NCI-H2196 treated with DMSO at 0.1 percent for 48 hours (cell line): ENCODE measurements around the gene HMHB1.
A peak's percentile ranks its signal among the peaks of the same experiment; 100 is the strongest.

Experiments
- DNase-seq: peaks from one replicate; lab custom pipeline; 2025; ENCODE audit not compliant: unreplicated experiment; lab: John Stamatoyannopoulos, UW

The HMHB1 gene

DNA sequence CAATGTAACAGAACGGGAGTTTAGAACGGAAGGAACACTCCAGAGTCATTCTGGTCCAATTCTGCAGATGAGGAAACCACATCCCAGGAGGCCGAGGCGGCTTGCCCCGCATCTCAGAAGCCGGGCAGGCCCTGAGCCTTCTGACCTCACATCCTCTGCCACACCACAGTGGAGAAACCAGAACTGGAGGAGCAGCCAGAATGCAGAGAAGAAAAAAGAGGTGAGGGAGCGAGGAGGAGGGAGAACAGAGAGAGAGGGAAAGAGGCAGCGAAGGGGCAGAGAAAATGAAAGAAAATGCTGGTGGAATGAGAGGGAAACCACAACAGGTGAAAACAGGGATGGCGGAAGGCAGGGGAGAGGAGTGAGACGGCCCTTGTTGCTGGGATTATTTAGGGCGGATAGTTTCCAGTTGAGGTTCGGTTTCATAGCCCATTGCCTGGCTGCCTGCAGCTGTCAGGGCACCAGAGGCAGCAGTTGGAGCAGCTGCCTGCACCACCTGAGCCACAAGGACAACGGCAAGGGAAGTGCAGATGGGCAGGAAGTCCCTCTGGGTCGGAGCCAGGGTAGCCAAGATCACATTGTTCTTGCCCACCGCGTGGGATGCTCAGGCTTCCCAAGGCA lies at the start of gene HMHB1:
TSS of gene HMHB1 (plus strand) at position 77 of the 621 bp plus-strand sequence.
- DNase-seq: peak; percentile 37

GRCh38 chr5:143762636-143763220 lies 49.2 kb upstream of the HMHB1 start:
- no peak for DNase-seq

GRCh38 chr5:143767162-143767561 lies 44.8 kb upstream of the HMHB1 start:
- no peak for DNase-seq

GRCh38 chr5:143769026-143769786 lies 42.8 kb upstream of the HMHB1 start:
- DNase-seq: no peak

DNA sequence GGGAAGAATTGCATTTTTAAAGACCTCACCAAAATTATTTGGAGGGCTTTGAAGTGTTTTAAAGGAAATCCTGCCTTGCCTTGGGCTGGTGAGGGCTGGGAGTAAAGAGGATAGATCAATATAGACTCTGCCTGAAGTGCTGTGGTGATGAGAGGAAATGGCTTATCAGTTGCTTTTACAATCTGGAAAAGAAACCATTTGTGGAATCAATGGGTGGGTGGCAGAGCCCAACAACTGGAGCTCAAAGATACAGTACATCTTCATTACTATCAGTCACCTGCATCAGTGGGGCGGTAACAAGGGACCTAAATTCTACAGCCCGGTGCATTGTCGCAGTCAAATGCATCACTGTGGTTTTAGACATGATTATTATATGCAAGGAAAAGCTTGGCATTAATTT lies 41.5 kb upstream of the HMHB1 start:
- DNase-seq: no peak

- DNase-seq: no peak
Measured at GRCh38 chr5:143771189-143771588, 40.8 kb upstream of the HMHB1 start.

DNA sequence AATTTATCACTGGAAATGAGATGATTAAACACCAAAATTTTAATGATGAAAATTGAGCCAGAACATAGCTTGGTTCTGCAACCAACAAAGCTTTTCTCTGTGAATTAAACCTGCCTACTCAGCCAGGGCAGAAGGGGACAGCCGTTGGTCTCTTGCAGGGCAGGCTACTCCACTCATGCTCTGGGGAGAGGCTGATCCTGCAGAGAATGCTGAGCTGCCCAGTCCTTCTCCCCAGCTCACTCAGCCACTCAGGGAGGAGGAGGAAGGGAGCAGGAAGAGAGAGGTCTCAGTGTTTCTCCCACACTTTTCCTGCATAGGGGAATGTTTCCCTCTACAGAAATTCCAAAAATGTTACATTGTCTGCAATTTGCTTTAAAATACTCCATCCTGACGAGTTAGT lies 40.4 kb upstream of the HMHB1 start:
- no peak for DNase-seq

GRCh38 chr5:143772621-143773020 lies 39.3 kb upstream of the HMHB1 start:
- DNase-seq: no peak

DNA sequence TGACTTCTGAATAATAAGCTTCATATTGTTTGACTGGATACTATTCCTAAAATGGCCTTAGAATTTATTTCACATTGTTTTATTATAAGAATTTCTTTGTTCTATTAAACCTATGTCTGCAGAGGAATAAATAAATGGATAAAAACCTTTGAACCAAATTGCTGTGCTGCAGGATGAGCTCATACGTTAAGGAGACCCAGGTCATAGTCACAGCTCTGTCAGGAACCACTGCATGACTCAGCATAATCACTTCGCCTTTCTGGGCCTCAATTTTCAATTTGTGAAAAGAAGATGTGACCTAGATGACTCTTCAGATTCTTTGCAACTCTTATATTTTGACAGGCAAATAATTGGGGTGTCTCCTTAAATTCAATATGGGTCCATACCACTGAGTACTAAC lies 36.7 kb upstream of the HMHB1 start:
- DNase-seq: no peak

DNA sequence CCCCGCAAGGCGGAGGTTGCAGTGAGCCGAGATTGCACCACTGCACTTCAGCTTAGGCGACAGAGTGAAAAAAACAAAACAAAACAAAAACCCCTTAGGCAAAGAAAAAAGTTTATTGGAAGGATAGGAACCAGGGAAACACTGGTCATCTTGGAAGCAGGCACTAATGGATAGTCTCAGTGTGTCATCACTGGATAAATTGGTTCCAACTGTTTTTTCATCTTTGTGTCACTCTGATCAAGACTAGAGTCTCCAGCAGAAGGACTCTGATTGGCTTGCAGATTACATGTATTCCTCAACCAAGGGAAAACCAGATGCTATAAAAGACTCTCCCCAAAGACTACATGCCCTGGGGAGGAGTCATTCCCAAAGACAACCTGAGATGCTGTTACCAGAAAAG lies 35.0 kb upstream of the HMHB1 start:
- DNase-seq: no peak

DNA sequence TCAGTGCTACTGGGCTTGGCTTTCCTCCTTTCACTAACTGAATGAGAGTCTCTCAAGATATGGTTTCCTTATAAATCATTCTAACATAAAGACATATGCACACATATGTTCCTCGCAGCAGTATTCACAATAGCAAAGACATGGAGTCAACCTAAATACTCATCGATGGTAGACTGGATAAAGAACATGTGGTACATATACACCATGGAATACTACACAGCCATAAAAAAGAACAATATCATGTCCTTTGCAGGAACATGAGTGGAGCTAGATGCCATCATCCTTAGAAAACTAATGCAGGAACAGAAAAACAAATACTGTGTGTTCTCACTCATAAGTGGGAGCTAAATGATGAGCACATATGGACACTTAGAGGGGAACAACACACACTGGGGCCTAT lies 32.5 kb upstream of the HMHB1 start:
- DNase-seq: no peak

- DNase-seq: no peak
Measured at GRCh38 chr5:143781993-143782520, 29.9 kb upstream of the HMHB1 start.

DNA sequence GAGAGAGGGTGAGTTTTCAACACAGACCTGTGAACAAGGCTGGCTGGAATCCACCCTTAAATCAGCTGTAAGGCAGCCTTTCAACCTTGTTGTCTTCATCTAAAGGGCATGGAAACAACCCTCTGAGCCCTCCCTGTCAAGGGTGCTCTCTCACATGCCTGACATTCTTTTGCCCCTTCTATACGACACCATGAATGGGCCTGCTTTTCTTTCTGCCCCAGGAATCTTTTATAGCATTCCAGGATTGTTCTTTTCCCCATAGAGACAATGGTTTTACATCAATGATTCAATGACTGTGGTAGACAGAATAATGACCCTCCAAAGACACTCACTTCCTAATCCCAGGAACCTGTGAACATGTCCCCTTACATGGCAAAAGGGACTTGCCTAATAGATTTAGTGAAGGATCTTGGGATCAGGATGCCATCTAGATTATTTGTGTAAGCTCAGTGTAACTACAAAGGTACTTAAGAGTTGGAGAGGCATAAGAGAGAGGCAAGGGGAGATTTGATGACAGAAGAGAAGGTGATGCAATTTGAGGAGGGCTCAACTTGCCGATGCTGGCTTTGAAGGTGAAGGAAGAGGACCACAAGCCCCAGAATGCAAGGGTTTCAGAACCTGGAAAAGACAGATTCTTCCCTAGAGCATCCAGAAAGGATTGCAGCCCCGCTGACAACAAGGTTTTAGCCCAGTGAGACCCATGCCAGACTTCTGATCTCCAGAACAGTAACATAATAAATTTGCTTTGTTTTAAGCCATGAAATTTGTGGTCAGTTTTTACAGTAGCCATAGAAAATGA lies 29.2 kb upstream of the HMHB1 start:
- DNase-seq: no peak

DNA sequence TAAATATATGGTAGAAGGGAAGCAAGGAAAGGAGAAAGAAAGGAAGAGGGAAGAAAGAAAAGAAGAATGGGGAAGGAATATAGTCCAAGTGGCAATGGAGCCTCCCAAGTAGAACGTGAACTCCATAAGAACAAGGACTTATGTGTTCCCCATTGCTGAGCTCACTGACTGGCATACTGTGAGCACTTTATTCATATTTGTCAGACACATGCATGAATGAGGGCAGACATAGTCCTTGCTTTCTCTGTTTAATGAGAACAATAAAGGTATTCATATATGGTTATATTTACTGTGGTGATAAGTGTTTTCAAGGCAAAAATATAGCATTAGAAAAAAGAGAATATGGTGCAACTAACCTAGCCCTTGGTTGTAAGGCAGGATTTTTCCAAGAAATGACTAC lies 23.6 kb upstream of the HMHB1 start:
- no peak for DNase-seq

GRCh38 chr5:143790457-143791112 lies 21.4 kb upstream of the HMHB1 start:
- no peak for DNase-seq

GRCh38 chr5:143791848-143792731 lies 19.9 kb upstream of the HMHB1 start:
- no peak for DNase-seq

GRCh38 chr5:143793249-143793648 lies 18.7 kb upstream of the HMHB1 start:
- no peak for DNase-seq

DNA sequence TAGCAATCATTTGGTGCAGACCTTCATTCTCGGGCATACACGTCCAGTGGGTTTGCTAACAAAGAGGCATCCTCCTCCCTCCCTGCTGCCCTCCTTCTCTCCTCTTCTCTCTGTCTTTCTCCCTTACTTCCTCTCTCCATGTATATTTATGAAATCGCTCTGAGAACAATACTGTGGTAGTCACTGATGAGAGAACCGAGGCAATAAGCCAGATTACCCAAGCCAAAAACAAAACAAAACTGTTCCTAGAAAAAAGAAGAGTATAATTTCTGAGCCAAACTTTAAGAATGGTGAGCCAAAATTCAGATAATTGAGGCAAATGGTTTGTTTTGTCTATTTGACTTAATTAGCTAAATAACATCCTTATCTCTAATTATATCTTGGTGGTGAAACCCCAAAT lies 15.8 kb upstream of the HMHB1 start:
- DNase-seq: no peak

- no peak for DNase-seq
Measured at GRCh38 chr5:143796753-143797152, 15.2 kb upstream of the HMHB1 start.

DNA sequence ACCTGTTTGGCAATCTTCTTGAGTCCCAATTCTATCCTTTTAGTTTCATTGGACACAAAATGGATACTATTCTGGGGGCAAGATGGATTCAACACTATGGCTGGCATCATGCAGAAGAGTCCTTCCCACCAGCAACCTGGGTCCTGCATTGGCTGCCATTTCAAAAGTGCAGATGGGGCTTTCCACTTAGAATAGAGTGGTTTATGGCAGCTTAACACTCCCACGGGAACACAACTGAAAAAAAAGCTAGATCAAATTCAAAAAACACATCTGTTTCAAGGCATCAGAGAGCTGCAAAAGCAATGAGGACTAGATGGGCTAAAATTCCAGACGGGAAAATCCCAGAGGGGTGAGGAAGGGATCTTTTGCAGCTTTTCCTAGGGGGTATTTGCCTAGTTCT lies 11.2 kb upstream of the HMHB1 start:
- no peak for DNase-seq
